Endothelial cell of umbilical vein (primary cell): Measurements from ENCODE around the gene PSAP. TPM values are rescaled to one million over a fixed set of nuclear protein-coding genes. Genes with fewer than 3 reads are reported as not detected.

Source experiments
- BruUV-seq: library from RNA; stranded (reverse); fragments of 400-500 nt; replicated peaks from 2 replicates; lab custom pipeline; 2021; lab: Mats Ljungman, UMichigan
- CTCF ChIA-PET: fragments of 300-600, 350-600 bp; sonication (Branson Sonifier 250); formaldehyde crosslinking; loops from one replicate; lab custom pipeline; 2021; ENCODE audit warnings: antibody characterized with exemption, inconsistent platforms; lab: Charles Lee
- POLR2A ChIA-PET: fragments of 300-600, 350-600 bp; sonication (Branson Sonifier 250); formaldehyde crosslinking; loops from one replicate; lab custom pipeline; 2021; ENCODE audit warnings: antibody characterized with exemption, inconsistent platforms; lab: Charles Lee
- DNase-seq: peaks from one replicate; pipeline ENCODE4 v3.0.0-alpha.2; 2011; ENCODE audit warnings: low read depth, low spot score
- FAIRE-seq: peaks from 2 replicates; lab custom pipeline; 2011; peaks lifted over from hg19 to GRCh38; lab: Jason Lieb, UNC
- H2AFZ ChIP-seq: 2 replicates; pipeline ENCODE4 v1.6.0; 2012; ENCODE audit warnings: low read depth, low read length, control low read depth, inconsistent platforms
- H3K27ac ChIP-seq: 2 replicates; pipeline ENCODE4 v1.5.1; 2011; ENCODE audit warnings: low read depth, mild to moderate bottlenecking, control low read depth, low read length, moderate library complexity; ENCODE audit not compliant: insufficient read depth
- H3K27me3 ChIP-seq, 2 experiments: 2 replicates each; pipeline versions ENCODE4 v1.6.0 to v1.6.1; 2011; ENCODE audit warnings: low read length in 2 of 2, mixed read lengths in 1 of 2; ENCODE audit not compliant: control insufficient read depth in 2 of 2, insufficient read depth in 2 of 2
- H3K36me3 ChIP-seq, 2 experiments: 2 replicates in 1 of 2; 3 replicates in 1 of 2; pipeline ENCODE4 v1.5.1; 2011; ENCODE audit warnings: low read length in 2 of 2, mild to moderate bottlenecking in 1 of 2, moderate library complexity in 1 of 2; ENCODE audit not compliant: control insufficient read depth in 2 of 2, insufficient read depth in 2 of 2; ENCODE audit errors: extremely low read depth in 1 of 2
- H3K4me1 ChIP-seq: 3 replicates; pipeline ENCODE4 v1.5.1; 2011; ENCODE audit warnings: mild to moderate bottlenecking, low read length; ENCODE audit not compliant: control insufficient read depth, insufficient read depth; ENCODE audit errors: extremely low read depth
- H3K4me2 ChIP-seq: 2 replicates; pipeline ENCODE4 v1.6.1; 2011; ENCODE audit warnings: low read length, control low read depth, mixed read lengths; ENCODE audit not compliant: insufficient read depth
- H3K4me3 ChIP-seq, 3 experiments: fragments of 200-600 bp in 1 of 3; sonication (generic), shearing (Covaris generic) in 1 of 3; replicated peaks in 1 of 3; 2 replicates each; pipeline ENCODE4 v1.5.1; 2011 to 2016; ENCODE audit warnings: control low read depth in 3 of 3, low read length in 3 of 3, mild to moderate bottlenecking in 2 of 3, inconsistent platforms in 1 of 3, low read depth in 1 of 3, moderate library complexity in 1 of 3; ENCODE audit not compliant: insufficient read depth in 1 of 3
- H3K79me2 ChIP-seq: 2 replicates; pipeline ENCODE4 v1.6.0; 2012; ENCODE audit warnings: low read length, inconsistent platforms; ENCODE audit not compliant: control insufficient read depth, insufficient read depth
- H3K9ac ChIP-seq: replicated peaks from 2 replicates; pipeline ENCODE3; 2011; ENCODE audit warnings: low read length, control low read depth; ENCODE audit not compliant: insufficient read depth; ENCODE audit errors: extremely low read depth
- H3K9me1 ChIP-seq: replicated peaks from 3 replicates; pipeline ENCODE4 v1.6.0; 2011; ENCODE audit warnings: mild to moderate bottlenecking, low read length; ENCODE audit not compliant: control insufficient read depth, insufficient read depth; ENCODE audit errors: extremely low read depth
- H3K9me3 ChIP-seq: replicated peaks from 2 replicates; pipeline ENCODE4 v1.5.1; 2012; ENCODE audit warnings: low read length, inconsistent platforms; ENCODE audit not compliant: control insufficient read depth, insufficient read depth
- H4K20me1 ChIP-seq: replicated peaks from 2 replicates; pipeline ENCODE3; 2011; ENCODE audit warnings: mild to moderate bottlenecking, low read length; ENCODE audit not compliant: control insufficient read depth, insufficient read depth; ENCODE audit errors: extremely low read depth
- CTCF ChIP-seq, 2 donors: IDR thresholded peaks; 1 replicate in 1 of 2; 2 replicates in 1 of 2; pipeline ENCODE4 v1.5.1; 2011; ENCODE audit warnings: low read length in 2 of 2, mild to moderate bottlenecking in 2 of 2, moderate library complexity in 2 of 2, control low read depth in 1 of 2, inconsistent platforms in 1 of 2, low read depth in 1 of 2; ENCODE audit not compliant: insufficient read depth in 1 of 2; ENCODE audit errors: extremely low read depth in 1 of 2
- EZH2 ChIP-seq: IDR thresholded peaks from 2 replicates; pipeline ENCODE4 v1.6.1; 2012; ENCODE audit warnings: borderline replicate concordance, low read depth, mild to moderate bottlenecking, moderate library complexity, low read length, inconsistent platforms; ENCODE audit not compliant: severe bottlenecking
- FOS ChIP-seq: IDR thresholded peaks from 2 replicates; pipeline ENCODE4 v1.6.1; 2011; ENCODE audit warnings: mild to moderate bottlenecking, low read length, moderate library complexity, borderline replicate concordance; ENCODE audit not compliant: insufficient read depth
- GATA2 ChIP-seq: IDR thresholded peaks from 2 replicates; pipeline ENCODE4 v1.7.0; 2011; ENCODE audit warnings: low read depth, mild to moderate bottlenecking, moderate library complexity, mixed read lengths, low read length; ENCODE audit not compliant: insufficient read length, insufficient read depth
- JUN ChIP-seq: IDR thresholded peaks from 2 replicates; pipeline ENCODE4 v1.6.1; 2011; ENCODE audit warnings: borderline replicate concordance, low read depth; ENCODE audit not compliant: insufficient read length, insufficient read depth
- MAX ChIP-seq: IDR thresholded peaks from 2 replicates; pipeline ENCODE4 v1.6.1; 2011; ENCODE audit not compliant: insufficient read depth, insufficient read length
- MYC ChIP-seq: IDR thresholded peaks from one replicate; pipeline ENCODE4 v1.6.1; 2011; ENCODE audit warnings: mild to moderate bottlenecking, low read depth, low read length
- POLR2A ChIP-seq: IDR thresholded peaks from 2 replicates; pipeline ENCODE4 v1.6.1; 2012; ENCODE audit warnings: low read depth, mild to moderate bottlenecking, control low read depth, low read length
- POLR2AphosphoS5 ChIP-seq: IDR thresholded peaks from 2 replicates; pipeline ENCODE4 v1.6.1; 2012; ENCODE audit warnings: low read depth, mild to moderate bottlenecking, control low read depth, low read length, moderate library complexity; ENCODE audit not compliant: insufficient read depth
- dilution Hi-C: fragments of 300-500 bp; cut with MboI; formaldehyde crosslinking; loops from one replicate; pipeline ENCODE4 v1.15.0; 2019; ENCODE audit warnings: low sequenced_read_pairs; ENCODE audit not compliant: extremely low pct_ligation_motif_present
- intact Hi-C: fragments of 100-400 bp; cut with micrococcal nuclease; formaldehyde crosslinking; loops from one replicate; pipeline ENCODE4 v1.10.0; 2022
- polyA plus RNA-seq, 4 experiments: library from polyadenylated mRNA; depleted of rRNA in 3 of 4; stranded (reverse) in 3 of 4; unstranded in 1 of 4; fragments of >200 nt; gene quantifications; 2 replicates each; pipeline versions ENCODE4 v1.2.1 to v1.2.3, GENCODE V29; 2011 to 2012; ENCODE audit warnings: missing spikeins in 1 of 4
- total RNA-seq: library from RNA; stranded (reverse); gene quantifications from 2 replicates; pipeline ENCODE4 v1.2.3, GENCODE V29; 2021

The PSAP gene
- total and polyA plus RNA-seq, 2 donors (not counting 3 experiments of a cell fraction or from before 2014, with no cell fraction given): 644 to 1,476 TPM

GRCh38 chr10:71782221-71782916 is 68.7 kb downstream of the PSAP start:
- ChIA-PET POLR2A (no interaction called here), CTCF (interaction anchor here (1.0 to 3.5 kb wide), 5 partner anchors 9 to 114 kb away, joined by 3 to 21 read pairs (median 3); partner anchors contain the start of gene VSIR)
- no peak for DNase-seq
- no peaks in the 10 kb centered on the region for H3K9me3 ChIP-seq
- intact Hi-C loops (no loop called here), dilution Hi-C loops (no loop called here)
- H3K79me2 ChIP-seq: no peaks in the 10 kb centered on the region
- no TSS peak for BruUV-seq
- FAIRE-seq: no peak
- no peaks in the 10 kb centered on the region for H3K27me3 ChIP-seq
- no peak overlapping the region for H3K27ac ChIP-seq
- H2AFZ ChIP-seq: no peak overlapping the region
- no peaks in the 10 kb centered on the region for H3K4me1 ChIP-seq
- H3K36me3 ChIP-seq: no peaks in the 10 kb centered on the region
- H3K4me2 ChIP-seq: no peak overlapping the region
- no peaks in the 10 kb centered on the region for H3K9me1 ChIP-seq
- no peak overlapping the region for H3K4me3 ChIP-seq
- H4K20me1 ChIP-seq: no peaks in the 10 kb centered on the region
- no peak overlapping the region for H3K9ac ChIP-seq
- TF ChIP-seq POLR2AphosphoS5 (no peak), MAX (no peak), MYC (no peak), POLR2A (no peak), EZH2 (no peak), JUN (no peak), CTCF (IDR thresholded peaks at IDR 0.05; ENCODE audit: extremely low read depth in 1 of 2, insufficient read depth in 1 of 2, low read depth in 1 of 2, low read length in 2 of 2) (no peak), GATA2 (no peak), FOS (no peak)
